ENCODE data around the gene PCBP1.
"Not testable (repeated sequence)": the region's sequence is repeated elsewhere in the genome, so short reads cannot be mapped to it uniquely, and the experiment has no call there.

PCBP1 gene

GRCh38 chr2:70128005-70128404 is 40.7 kb downstream of the PCBP1 start:
- no peak for DNase-seq

GRCh38 chr2:70131344-70132143 is 44.3 kb downstream of the PCBP1 start:
- not testable (repeated sequence) for DNase-seq

- DNase-seq: peak; percentile 63
Measured at GRCh38 chr2:70132244-70133126, 45.2 kb downstream of the PCBP1 start.

- no peak for DNase-seq
Measured at GRCh38 chr2:70133127-70133452, 45.8 kb downstream of the PCBP1 start.

- no peak for DNase-seq
Measured at GRCh38 chr2:70133491-70134322, 46.4 kb downstream of the PCBP1 start.

GRCh38 chr2:70134323-70134983 is 47.2 kb downstream of the PCBP1 start:
- not testable (repeated sequence) for DNase-seq
